SK-N-SH (cell line): Measurements from ENCODE around the gene ZGPAT. TPM values are rescaled to one million over a fixed set of nuclear protein-coding genes. Genes with fewer than 3 reads are reported as not detected.
A peak's percentile ranks its signal among the peaks of the same experiment; 100 is the strongest.

Source experiments
- CTCF ChIA-PET: fragments of 300-600, 350-600 bp; formaldehyde crosslinking; extraction: SDS; loops from one replicate; lab custom pipeline; 2021; lab: Yijun Ruan, JAX
- POLR2A ChIA-PET: fragments of 350-600 bp; sonication (Branson Sonifier 250); formaldehyde crosslinking; extraction: SDS; loops from one replicate; lab custom pipeline; 2020; ENCODE audit warnings: antibody characterized with exemption, inconsistent platforms; lab: Yijun Ruan, JAX
- DNase-seq: peaks from one replicate; pipeline ENCODE4 v3.0.0; 2012
- H2AFZ ChIP-seq: fragments of 200-600 bp; sonication (generic); 2 replicates; pipeline ENCODE4 v1.8.1; 2016; ENCODE audit warnings: antibody characterized with exemption, mild to moderate bottlenecking, low read depth
- H3F3A ChIP-seq: fragments of 200-600 bp; sonication (generic); replicated peaks from 2 replicates; pipeline ENCODE3; 2016; ENCODE audit warnings: antibody characterized with exemption, mild to moderate bottlenecking; ENCODE audit not compliant: insufficient read depth
- H3K27ac ChIP-seq, 2 experiments: fragments of 200-500 bp in 1 of 2; fragments of 200-600 bp in 1 of 2; sonication (Bioruptor generic) in 1 of 2; sonication (generic), shearing (Covaris generic) in 1 of 2; 2 replicates each; pipeline versions ENCODE4 v1.5.1 to v1.6.1; 2014 to 2016; ENCODE audit warnings: low read depth in 2 of 2, inconsistent platforms in 1 of 2, low read length in 1 of 2, mild to moderate bottlenecking in 1 of 2, mixed read lengths in 1 of 2
- H3K27me3 ChIP-seq: fragments of 200-600 bp; sonication (generic), shearing (Covaris generic); 2 replicates; pipeline ENCODE4 v1.6.1; 2016; ENCODE audit warnings: mixed run types; ENCODE audit not compliant: insufficient read depth
- H3K36me3 ChIP-seq, 2 experiments: fragments of 200-500 bp in 1 of 2; fragments of 200-600 bp in 1 of 2; sonication (Bioruptor generic) in 1 of 2; sonication (generic) in 1 of 2; replicated peaks in 1 of 2; 2 replicates each; pipeline versions ENCODE3 to v1.5.1; 2014 to 2016; ENCODE audit warnings: low read length in 1 of 2, mild to moderate bottlenecking in 1 of 2; ENCODE audit not compliant: insufficient read depth in 2 of 2, control insufficient read depth in 1 of 2
- H3K4me1 ChIP-seq, 2 experiments: fragments of 200-500 bp in 1 of 2; fragments of 200-600 bp in 1 of 2; sonication (Bioruptor generic) in 1 of 2; sonication (generic), shearing (Covaris generic) in 1 of 2; 2 replicates each; pipeline versions ENCODE4 v1.5.1 to v1.6.1; 2014 to 2016; ENCODE audit warnings: low read depth in 1 of 2, low read length in 1 of 2, mixed run types in 1 of 2; ENCODE audit not compliant: insufficient read depth in 2 of 2, control insufficient read depth in 1 of 2
- H3K4me2 ChIP-seq: fragments of 200-600 bp; sonication (generic), shearing (Covaris generic); 2 replicates; pipeline ENCODE4 v1.6.1; 2017; ENCODE audit warnings: mixed run types
- H3K4me3 ChIP-seq, 2 experiments: fragments of 200-500 bp in 1 of 2; fragments of 200-600 bp in 1 of 2; sonication (Bioruptor generic) in 1 of 2; sonication (generic), shearing (Covaris generic) in 1 of 2; 2 replicates each; pipeline versions ENCODE4 v1.5.1 to v1.8.1; 2014 to 2016; ENCODE audit warnings: low read depth in 2 of 2, inconsistent platforms in 1 of 2, low read length in 1 of 2, mild to moderate bottlenecking in 1 of 2, mixed read lengths in 1 of 2, moderate library complexity in 1 of 2
- H3K79me2 ChIP-seq: fragments of 200-600 bp; sonication (generic); 2 replicates; pipeline ENCODE4 v1.8.1; 2017; ENCODE audit warnings: mild to moderate bottlenecking; ENCODE audit not compliant: insufficient read depth
- H3K9ac ChIP-seq: fragments of 200-600 bp; sonication (generic); 2 replicates; pipeline ENCODE4 v1.6.1; 2017; ENCODE audit warnings: mixed run types
- H3K9me2 ChIP-seq: fragments of 200-600 bp; sonication (generic); 2 replicates; pipeline ENCODE4 v1.6.1; 2017; ENCODE audit warnings: mixed run types
- H3K9me3 ChIP-seq: fragments of 200-600 bp; sonication (generic); 2 replicates; pipeline ENCODE4 v1.6.1; 2017; ENCODE audit warnings: mixed run types, mild to moderate bottlenecking, moderate library complexity
- H4K20me1 ChIP-seq: fragments of 200-600 bp; sonication (generic); 2 replicates; pipeline ENCODE4 v1.6.1; 2017; ENCODE audit warnings: mild to moderate bottlenecking, mixed run types; ENCODE audit not compliant: insufficient read depth
- CHD2 ChIP-seq: fragments of 150-350 bp; IDR thresholded peaks from 2 replicates; pipeline ENCODE4 v1.6.1; 2018; ENCODE audit warnings: low read length; ENCODE audit not compliant: partially characterized antibody
- EP300 ChIP-seq, 2 experiments: IDR thresholded peaks; 2 replicates each; pipeline versions ENCODE4 v1.4.0 to v1.6.1; 2012; ENCODE audit warnings: borderline replicate concordance in 1 of 2, low read depth in 1 of 2, low read length in 1 of 2
- EZH2phosphoT487 ChIP-seq: fragments of 200-600 bp; sonication (generic); IDR thresholded peaks from 2 replicates; pipeline ENCODE4 v1.6.1; 2017; ENCODE audit warnings: low read depth, mixed run types, mild to moderate bottlenecking, antibody characterized with exemption, moderate library complexity, borderline replicate concordance
- FOSL2 ChIP-seq: IDR thresholded peaks from 2 replicates; pipeline ENCODE4 v1.4.0; 2012; ENCODE audit warnings: low read depth, mild to moderate bottlenecking, moderate library complexity, borderline replicate concordance
- FOXJ3 ChIP-seq: sonication (generic); formaldehyde crosslinking; IDR thresholded peaks from 2 replicates; pipeline ENCODE4 v1.5.1; 2020; ENCODE audit warnings: mild to moderate bottlenecking, missing genetic modification reagents
- FOXM1 ChIP-seq: IDR thresholded peaks from 2 replicates; pipeline ENCODE4 v1.4.0; 2012; ENCODE audit warnings: low read depth, mild to moderate bottlenecking
- GABPA ChIP-seq: IDR thresholded peaks from 2 replicates; pipeline ENCODE4 v1.4.0; 2012; ENCODE audit warnings: low read depth, mild to moderate bottlenecking
- GATA2 ChIP-seq: sonication (generic); formaldehyde crosslinking; IDR thresholded peaks from 2 replicates; pipeline ENCODE4 v1.5.0; 2020; ENCODE audit warnings: mild to moderate bottlenecking, missing genetic modification reagents
- IRF3 ChIP-seq: fragments of 150-350 bp; IDR thresholded peaks from 2 replicates; pipeline ENCODE4 v1.6.1; 2016; ENCODE audit warnings: mild to moderate bottlenecking, low read depth, low read length
- MEF2A ChIP-seq: IDR thresholded peaks from 2 replicates; pipeline ENCODE4 v1.4.0; 2012; ENCODE audit warnings: low read depth, borderline replicate concordance
- MXI1 ChIP-seq: IDR thresholded peaks from 2 replicates; pipeline ENCODE4 v1.6.1; 2012; ENCODE audit warnings: mild to moderate bottlenecking, low read depth, low read length, improper control_type of control experiment
- PBX3 ChIP-seq: IDR thresholded peaks from 2 replicates; pipeline ENCODE4; 2012
- POLR2AphosphoS5 ChIP-seq: IDR thresholded peaks from 2 replicates; pipeline ENCODE4 v1.6.1; 2012; ENCODE audit warnings: low read depth, low read length
- RAD21 ChIP-seq: IDR thresholded peaks from 2 replicates; pipeline ENCODE4 v1.6.1; 2012; ENCODE audit warnings: mild to moderate bottlenecking, low read length
- RCOR1 ChIP-seq: fragments of 150-350 bp; IDR thresholded peaks from 2 replicates; pipeline ENCODE4 v1.6.1; 2017; ENCODE audit warnings: antibody characterized with exemption, low read length
- RXRA ChIP-seq: IDR thresholded peaks from 2 replicates; pipeline ENCODE4 v1.4.0; 2012; ENCODE audit warnings: low read depth, mild to moderate bottlenecking, borderline replicate concordance
- SMC3 ChIP-seq: IDR thresholded peaks from 2 replicates; pipeline ENCODE4 v1.6.1; 2012; ENCODE audit warnings: low read depth, low read length, improper control_type of control experiment
- TAF1 ChIP-seq: IDR thresholded peaks from 2 replicates; pipeline ENCODE4 v1.6.1; 2012; ENCODE audit warnings: low read depth, mild to moderate bottlenecking, low read length, moderate library complexity, borderline replicate concordance
- USF1 ChIP-seq: IDR thresholded peaks from 2 replicates; pipeline ENCODE4 v1.4.0; 2012; ENCODE audit warnings: low read depth, borderline replicate concordance
- YY1 ChIP-seq: IDR thresholded peaks from 2 replicates; pipeline ENCODE4 v1.4.0; 2012; ENCODE audit warnings: low read depth, mild to moderate bottlenecking
- WGBS: methylation state at CpG from one replicate; pipeline ENCODE4 v1.1.6; 2017; ENCODE audit warnings: low lambda C conversion rate; 5-methylcytosine and 5-hydroxymethylcytosine counted together
- polyA plus RNA-seq, 3 experiments: library from polyadenylated mRNA; depleted of rRNA; stranded (reverse); fragments of >200 nt; gene quantifications; 2 replicates each; pipeline ENCODE4 v1.2.3, GENCODE V29; 2012

The ZGPAT gene
- polyA plus RNA-seq, 1 of the 3 experiments (the other 2 are of a cell fraction), result 33.7 TPM

- Histone ChIP-seq H3F3A (peaks cover 17% of the 10 kb centered on the region), H4K20me1 (peaks cover 16% of the 10 kb centered on the region), H3K4me2 (peak overlapping the region; percentile 98), H3K9ac (peak overlapping the region; percentile 92; the same call in 1 of the 2 replicates), H3K79me2 (peaks cover 18% of the 10 kb centered on the region), H3K4me3 (peak overlapping the region; percentile 81 to 95), H3K27me3 (no peaks in the 10 kb centered on the region), H3K4me1 (peaks cover 0 to 14% of the 10 kb centered on the region in 2 experiments; a peak in 1 of 4 replicates), H3K27ac (peak overlapping the region; percentile 72 to 96; a peak in 3 of 4 replicates), H2AFZ (no peak overlapping the region), H3K36me3 (peaks cover 15 to 26% of the 10 kb centered on the region in 2 experiments), H3K9me3 (no peaks in the 10 kb centered on the region), H3K9me2 (no peaks in the 10 kb centered on the region)
- ChIA-PET POLR2A (interaction anchor here (0.8 to 1.9 kb wide), 5 partner anchors 8 to 215 kb away, joined by 3 to 7 read pairs (median 5); partner anchors contain the start of genes ARFRP1, RTEL1, TPD52L2 and ZGPAT), CTCF (interaction anchor here (0.7 to 1.7 kb wide), 8 partner anchors 10 to 232 kb away, joined by 3 to 9 read pairs (median 4); no protein-coding TSS in a partner anchor)
- no peak for DNase-seq
- 81% methylated on average over 18 of the region's 30 CpGs for WGBS
- no peak for TF ChIP-seq FOXJ3
- no peak for TF ChIP-seq EP300 (IDR thresholded peaks at IDR 0.05; ENCODE audit: borderline replicate concordance in 1 of 2, low read depth in 1 of 2, low read length in 1 of 2)
- no peak for TF ChIP-seq RAD21
- TF ChIP-seq EZH2phosphoT487, result no peak
- no peak for TF ChIP-seq RXRA
- no peak for TF ChIP-seq POLR2AphosphoS5
- no peak for TF ChIP-seq CHD2
- TF ChIP-seq PBX3, result no peak
- no peak for TF ChIP-seq GABPA
- TF ChIP-seq SMC3, result no peak
- no peak for TF ChIP-seq RCOR1
- no peak for TF ChIP-seq IRF3
- no peak for TF ChIP-seq GATA2 (CRISPR knock-in tag)
- no peak for TF ChIP-seq MEF2A
- no peak for TF ChIP-seq TAF1
- no peak for TF ChIP-seq USF1
- no peak for TF ChIP-seq FOSL2
- no peak for TF ChIP-seq YY1
- no peak for TF ChIP-seq FOXM1
- TF ChIP-seq MXI1, result no peak
- TF ChIP-seq, all 33 proteins: peak for 0
These were observed 34.0 kb downstream of the ZGPAT start for GRCh38 chr20:63741676-63742380.
